HG03103 (cell line): ENCODE data around the gene RUNX1.

ENCODE experiments used
- ATAC-seq: cut with Tn5 transposase; IDR thresholded peaks from one replicate; pipeline ENCODE4 v1.9.1; 2021; ENCODE audit warnings: low read depth; ENCODE audit not compliant: unreplicated experiment

Gene RUNX1

DNA sequence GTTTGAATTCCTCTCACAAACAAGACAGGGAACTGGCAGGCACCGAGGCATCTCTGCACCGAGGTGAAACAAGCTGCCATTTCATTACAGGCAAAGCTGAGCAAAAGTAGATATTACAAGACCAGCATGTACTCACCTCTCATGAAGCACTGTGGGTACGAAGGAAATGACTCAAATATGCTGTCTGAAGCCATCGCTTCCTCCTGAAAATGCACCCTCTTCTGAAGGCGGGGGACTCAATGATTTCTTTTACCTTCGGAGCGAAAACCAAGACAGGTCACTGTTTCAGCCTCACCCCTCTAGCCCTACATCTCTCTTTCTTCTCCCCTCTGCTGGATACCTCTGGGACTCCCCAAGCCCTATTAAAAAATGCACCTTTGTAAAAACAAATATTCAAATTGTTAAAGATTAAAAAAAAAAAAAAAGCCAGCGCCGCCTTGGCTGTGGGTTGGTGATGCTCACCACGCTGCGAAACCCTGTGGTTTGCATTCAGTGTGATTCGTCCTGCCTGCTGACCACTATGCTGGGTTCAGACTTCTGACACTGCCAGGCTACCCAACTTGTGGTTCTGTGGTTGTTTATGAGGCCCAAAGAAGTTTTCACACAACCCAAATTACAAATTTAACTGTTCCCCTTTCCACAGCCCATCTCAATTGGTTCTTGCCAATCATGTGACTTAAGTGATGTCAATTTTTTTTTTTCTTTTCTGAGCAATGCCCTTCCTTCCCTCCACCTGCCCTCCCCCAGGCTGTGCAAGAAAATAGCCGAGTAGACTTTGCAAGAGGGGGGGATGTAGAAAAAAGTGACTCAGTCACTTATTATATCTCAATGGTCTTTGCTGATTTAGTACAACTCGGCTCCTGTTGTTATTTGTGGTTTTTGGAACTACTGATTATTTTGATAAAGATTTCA, at the start of gene RUNX1:
Gene RUNX1, minus strand, starts transcription at position 597 of the 912 bp plus-strand sequence.
- peak; percentile 40 for ATAC-seq

GRCh38 chr21:35097525-35097924, 48.4 kb upstream of the RUNX1 start:
- no peak for ATAC-seq

DNA sequence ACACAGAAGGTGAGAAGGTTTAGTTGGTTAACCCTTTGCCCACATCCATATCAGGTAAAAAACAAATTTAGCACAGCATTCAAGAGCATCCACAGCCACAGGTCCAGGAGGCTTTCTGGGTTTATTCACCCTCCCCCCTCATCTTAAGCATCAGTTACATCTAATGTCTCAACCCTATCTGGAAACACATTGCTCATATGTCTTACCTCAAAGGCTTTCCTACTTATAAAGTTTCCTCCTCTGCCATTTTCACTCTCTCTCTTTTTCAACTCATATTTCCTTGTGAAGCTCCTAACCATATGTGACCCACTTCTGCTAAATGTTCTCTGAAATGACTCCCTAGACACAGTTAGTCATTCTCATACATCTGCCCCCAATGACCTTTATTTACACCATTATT, 47.9 kb upstream of the RUNX1 start:
- ATAC-seq, result no peak

GRCh38 chr21:35095859-35096291, 46.8 kb upstream of the RUNX1 start:
- no peak for ATAC-seq

DNA sequence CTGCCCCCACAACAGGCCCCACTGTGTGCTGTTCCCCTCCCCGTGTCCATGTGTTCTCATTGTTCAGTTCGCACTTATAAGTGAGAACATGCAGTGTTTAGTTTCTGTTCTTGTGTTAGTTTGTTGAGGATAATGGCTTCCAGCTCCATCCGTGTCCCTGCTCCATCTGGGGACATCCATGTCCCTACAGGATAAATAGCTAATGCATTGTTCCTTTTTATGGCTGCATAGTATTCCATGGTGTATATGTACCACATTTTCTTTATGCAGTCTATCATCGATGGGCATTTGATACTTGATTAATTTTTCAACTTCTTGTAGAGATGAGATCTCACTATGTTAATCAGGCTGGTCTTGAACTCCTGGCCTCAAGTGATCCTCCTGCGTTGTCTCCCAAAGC, 44.4 kb upstream of the RUNX1 start:
- ATAC-seq, result no peak

DNA sequence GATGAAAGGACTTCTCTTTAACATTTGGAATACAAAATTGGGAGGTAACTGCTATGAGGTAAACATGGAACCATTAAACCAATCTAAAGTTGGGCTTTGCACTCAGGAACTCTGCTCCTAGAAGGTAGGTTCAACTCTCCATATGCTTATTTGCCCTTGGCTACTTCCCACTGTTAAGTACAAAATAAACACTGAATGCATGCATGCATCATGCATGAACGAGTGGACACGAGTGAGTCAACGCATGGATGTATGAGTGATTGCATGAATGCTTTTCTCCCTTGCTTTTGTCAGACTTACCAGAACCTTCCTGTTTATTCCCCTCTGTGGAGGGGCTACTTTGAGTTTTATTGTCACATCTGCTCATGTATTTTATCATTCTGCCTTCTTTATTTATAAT, 42.4 kb upstream of the RUNX1 start:
- ATAC-seq, result no peak

GRCh38 chr21:35090403-35090802, 41.3 kb upstream of the RUNX1 start:
- ATAC-seq, result no peak

- no peak for ATAC-seq
Measured at GRCh38 chr21:35088319-35088771, 39.2 kb upstream of the RUNX1 start.

DNA sequence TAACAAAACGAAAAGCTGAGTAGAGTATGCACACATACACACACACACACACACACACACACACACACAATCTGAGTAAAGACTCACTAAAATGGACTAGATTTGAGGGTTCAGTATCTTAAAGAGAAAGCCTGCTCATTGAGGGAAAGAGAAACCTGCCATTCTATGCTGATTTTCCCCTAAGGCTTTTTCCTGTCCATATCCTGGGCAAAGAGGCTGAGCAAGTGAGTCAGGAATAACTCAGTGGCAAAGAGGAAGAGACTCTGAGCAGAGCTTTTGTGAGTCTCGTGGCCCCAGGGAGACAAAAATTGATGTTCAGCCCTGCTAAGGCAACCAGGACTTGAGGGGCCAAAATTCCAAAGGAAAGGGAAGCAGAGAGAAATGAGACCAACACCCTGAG, 37.3 kb upstream of the RUNX1 start:
- ATAC-seq, result no peak

- ATAC-seq, result no peak
Measured at GRCh38 chr21:35084869-35085268, 35.8 kb upstream of the RUNX1 start.

DNA sequence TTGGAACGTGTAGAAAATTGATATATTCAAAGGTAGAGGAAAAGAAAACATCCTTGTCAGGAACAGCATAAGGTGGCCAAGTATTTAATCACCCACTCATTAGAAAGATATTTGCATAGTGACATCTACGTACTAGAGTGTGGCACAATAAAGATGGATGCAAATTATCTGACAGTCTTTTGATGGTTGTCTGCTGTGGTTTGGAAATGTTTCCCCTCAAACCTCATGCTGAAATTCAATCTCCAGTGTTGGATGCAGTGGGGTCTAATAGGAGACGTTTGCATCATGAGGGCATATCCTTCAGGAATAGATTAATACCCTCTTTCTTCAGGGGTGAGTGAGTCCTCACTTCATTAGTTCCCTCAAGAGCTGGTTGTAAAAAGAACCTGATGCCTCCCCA, 34.1 kb upstream of the RUNX1 start:
- ATAC-seq, result no peak

GRCh38 chr21:35081861-35082260, 32.8 kb upstream of the RUNX1 start:
- no peak for ATAC-seq

GRCh38 chr21:35079181-35079580, 30.1 kb upstream of the RUNX1 start:
- ATAC-seq, result no peak

- ATAC-seq, result no peak
Measured at GRCh38 chr21:35077975-35078374, 28.9 kb upstream of the RUNX1 start.

DNA sequence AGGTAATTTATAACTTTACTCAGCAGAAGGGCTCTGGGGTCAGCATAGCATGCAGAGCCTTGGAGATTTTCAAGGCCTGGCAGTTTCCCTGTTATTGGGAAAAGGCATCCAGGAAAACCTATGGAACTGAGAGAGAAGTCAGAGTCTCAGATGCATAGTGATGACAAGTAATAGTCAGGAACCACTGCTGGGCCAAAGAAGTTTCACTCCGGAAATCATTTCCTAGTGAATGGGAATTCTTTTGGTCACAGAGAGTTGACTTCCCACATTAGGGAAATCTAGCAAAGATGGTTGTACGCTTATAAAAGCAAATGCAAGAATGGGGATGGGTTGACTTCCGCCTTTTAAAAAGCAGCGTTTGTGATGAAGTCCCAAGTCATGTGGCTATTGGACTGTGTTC, 28.4 kb upstream of the RUNX1 start:
- ATAC-seq, result no peak

- no peak for ATAC-seq
Measured at GRCh38 chr21:35075546-35075945, 26.4 kb upstream of the RUNX1 start.

GRCh38 chr21:35072960-35073359, 23.9 kb upstream of the RUNX1 start:
- no peak for ATAC-seq

DNA sequence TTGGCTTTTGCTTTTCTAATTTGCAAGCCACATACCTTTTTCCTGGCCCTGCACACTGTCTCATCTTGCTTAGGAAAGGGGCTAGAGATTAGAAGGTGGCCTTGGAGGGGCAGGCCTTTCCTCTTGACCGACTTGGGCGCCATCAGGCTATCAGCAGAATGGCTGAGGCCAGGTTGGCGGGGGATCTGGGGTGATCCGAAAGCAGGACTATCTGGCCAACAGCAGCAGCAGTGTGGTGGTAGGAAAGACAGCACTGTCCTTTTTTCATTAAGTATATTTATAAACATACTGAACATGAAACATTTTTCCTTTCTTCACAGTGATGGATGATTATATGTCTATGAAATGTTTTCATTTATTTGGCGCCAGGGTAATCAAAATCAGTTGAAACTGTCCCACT, 23.5 kb upstream of the RUNX1 start:
- ATAC-seq, result no peak

DNA sequence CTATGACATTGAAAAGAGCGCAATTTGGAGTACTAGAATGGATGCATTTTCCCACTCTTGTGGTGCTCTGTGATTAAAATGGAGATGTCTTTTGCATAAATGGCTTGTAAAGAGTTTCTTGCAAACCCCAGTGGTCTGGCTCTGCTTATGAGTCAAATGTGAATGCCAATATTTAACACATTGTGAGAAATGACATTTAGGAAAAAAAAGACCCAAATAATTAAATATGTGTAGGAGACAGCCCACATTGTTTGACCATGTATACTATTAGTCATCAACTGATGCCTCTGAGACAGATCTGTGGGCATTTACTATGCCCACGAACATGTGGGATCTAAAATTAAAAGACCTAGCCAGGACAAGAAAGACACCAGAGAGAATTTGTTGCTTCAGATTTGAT, 22.2 kb upstream of the RUNX1 start:
- ATAC-seq, result no peak

- ATAC-seq, result no peak
Measured at GRCh38 chr21:35070436-35070835, 21.3 kb upstream of the RUNX1 start.

GRCh38 chr21:35066824-35067223, 17.7 kb upstream of the RUNX1 start:
- ATAC-seq, result no peak

GRCh38 chr21:35063428-35064172, 14.5 kb upstream of the RUNX1 start:
- ATAC-seq, result no peak
